ENCODE results near the gene PLP2. TPM values are rescaled to one million over a fixed set of nuclear protein-coding genes. Genes with fewer than 3 reads are reported as not detected.

PLP2 gene
- polyA plus RNA-seq, 1 experiment: 225 TPM

DNA sequence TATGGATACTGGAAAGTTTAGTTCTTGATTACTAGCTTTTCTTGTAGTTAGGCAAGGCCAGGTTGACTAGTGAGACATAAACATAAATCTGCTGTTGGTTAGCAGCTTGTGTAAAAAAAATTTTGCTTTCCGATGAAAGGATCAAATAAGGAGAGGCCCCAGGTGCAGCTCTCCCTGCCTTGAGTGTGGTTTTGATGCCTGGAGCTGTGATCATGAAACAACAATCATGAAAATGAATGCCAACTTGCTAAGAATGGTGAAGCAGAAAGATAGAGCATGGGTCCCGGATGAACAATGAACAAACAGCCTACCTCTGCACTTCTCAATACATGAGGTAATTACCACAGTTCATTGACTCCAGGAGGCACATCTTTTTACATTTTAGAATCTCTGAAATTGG is 42.7 kb downstream of the PLP2 start:
- TF ChIP-seq, protein P1, sequence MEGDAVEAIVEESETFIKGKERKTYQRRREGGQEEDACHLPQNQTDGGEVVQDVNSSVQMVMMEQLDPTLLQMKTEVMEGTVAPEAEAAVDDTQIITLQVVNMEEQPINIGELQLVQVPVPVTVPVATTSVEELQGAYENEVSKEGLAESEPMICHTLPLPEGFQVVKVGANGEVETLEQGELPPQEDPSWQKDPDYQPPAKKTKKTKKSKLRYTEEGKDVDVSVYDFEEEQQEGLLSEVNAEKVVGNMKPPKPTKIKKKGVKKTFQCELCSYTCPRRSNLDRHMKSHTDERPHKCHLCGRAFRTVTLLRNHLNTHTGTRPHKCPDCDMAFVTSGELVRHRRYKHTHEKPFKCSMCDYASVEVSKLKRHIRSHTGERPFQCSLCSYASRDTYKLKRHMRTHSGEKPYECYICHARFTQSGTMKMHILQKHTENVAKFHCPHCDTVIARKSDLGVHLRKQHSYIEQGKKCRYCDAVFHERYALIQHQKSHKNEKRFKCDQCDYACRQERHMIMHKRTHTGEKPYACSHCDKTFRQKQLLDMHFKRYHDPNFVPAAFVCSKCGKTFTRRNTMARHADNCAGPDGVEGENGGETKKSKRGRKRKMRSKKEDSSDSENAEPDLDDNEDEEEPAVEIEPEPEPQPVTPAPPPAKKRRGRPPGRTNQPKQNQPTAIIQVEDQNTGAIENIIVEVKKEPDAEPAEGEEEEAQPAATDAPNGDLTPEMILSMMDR (IDR thresholded peaks at IDR 0.05; ENCODE audit: insufficient read depth, low read depth, low read length): no peak
- no peaks in the 10 kb centered on the region for H3K27me3 ChIP-seq (ENCODE audit: control insufficient read depth, insufficient read depth, low read length)
- POLR2A ChIA-PET: no interaction called here
- CTCF ChIA-PET: no interaction called here
- no peak for DNase-seq (ENCODE audit: low read depth)
- no peaks in the 10 kb centered on the region for H3K36me3 ChIP-seq (ENCODE audit: control insufficient read depth, insufficient read depth, low read length)
- H3K4me3 ChIP-seq (ENCODE audit: low read depth, low read length): no peak overlapping the region

- CTCF ChIA-PET: no interaction called here
- no peak overlapping the region for H3K4me3 ChIP-seq (ENCODE audit: low read depth, low read length)
- TF ChIP-seq, protein P1 (IDR thresholded peaks at IDR 0.05; ENCODE audit: insufficient read depth, low read depth, low read length): no peak
- no peaks in the 10 kb centered on the region for H3K27me3 ChIP-seq (ENCODE audit: control insufficient read depth, insufficient read depth, low read length)
- POLR2A ChIA-PET: no interaction called here
- H3K36me3 ChIP-seq (ENCODE audit: control insufficient read depth, insufficient read depth, low read length): no peaks in the 10 kb centered on the region
- no peak for DNase-seq (ENCODE audit: low read depth)
Measured at GRCh38 chrX:49214996-49215526, 43.4 kb downstream of the PLP2 start.

DNA sequence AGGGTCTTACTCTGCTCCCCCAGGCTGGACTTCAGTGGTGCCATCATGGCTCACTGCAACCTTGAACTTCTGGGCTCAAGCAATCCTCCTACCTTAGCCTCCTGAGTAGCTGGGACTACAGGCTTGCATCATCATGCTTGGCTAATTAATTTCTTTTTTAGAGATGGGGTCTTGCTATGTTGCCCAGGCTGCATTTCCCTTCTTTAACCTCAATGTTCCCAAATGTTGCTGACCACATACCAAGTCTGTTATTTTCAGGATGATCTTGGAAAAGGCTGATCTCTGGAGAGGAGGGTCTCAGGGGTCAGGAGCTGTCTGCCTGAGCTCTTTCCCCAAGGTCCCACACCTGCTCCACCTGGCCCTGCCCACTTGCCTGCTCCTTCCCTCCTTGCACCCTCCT is 48.4 kb downstream of the PLP2 start:
- no peak for DNase-seq (ENCODE audit: low read depth)
- ChIA-PET CTCF (interaction anchor here (1.1 kb wide), 1 partner anchor 28 kb away, joined by 4 read pairs; no protein-coding TSS in a partner anchor), POLR2A (no interaction called here)
- Histone ChIP-seq H3K36me3 (ENCODE audit: control insufficient read depth, insufficient read depth, low read length) (no peaks in the 10 kb centered on the region), H3K4me3 (ENCODE audit: low read depth, low read length) (no peak overlapping the region), H3K27me3 (ENCODE audit: control insufficient read depth, insufficient read depth, low read length) (no peaks in the 10 kb centered on the region)
- TF ChIP-seq, protein P1 (IDR thresholded peaks at IDR 0.05; ENCODE audit: insufficient read depth, low read depth, low read length): no peak

- ChIA-PET CTCF (no interaction called here), POLR2A (no interaction called here)
- H3K36me3 ChIP-seq (ENCODE audit: control insufficient read depth, insufficient read depth, low read length): no peaks in the 10 kb centered on the region
- TF ChIP-seq, protein P1 (IDR thresholded peaks at IDR 0.05; ENCODE audit: insufficient read depth, low read depth, low read length): no peak
- no peak overlapping the region for H3K4me3 ChIP-seq (ENCODE audit: low read depth, low read length)
- no peak for DNase-seq (ENCODE audit: low read depth)
- H3K27me3 ChIP-seq (ENCODE audit: control insufficient read depth, insufficient read depth, low read length): no peaks in the 10 kb centered on the region
Measured at GRCh38 chrX:49221868-49222267, 50.2 kb downstream of the PLP2 start.

Small RNA genes lying within 50 kb of the gene (small RNA-seq; reads per million reads assigned to genes)
- not detected for gene RN7SL262P (ENCODE audit: insufficient read length, low read depth, low replicate concordance)

Other genes with a start within 250 kb of the PLP2 start
- gene OTUD5, start 214.3 kb upstream of the PLP2 start, polyA plus RNA-seq (2011; rRNA removed): 48.9 and 53.6 TPM in 2 replicates
- gene KCND1, start 200.1 kb upstream of the PLP2 start, polyA plus RNA-seq (2011; rRNA removed): 0.51 and 0.83 TPM in 2 replicates
- 23.4 and 23.5 TPM in 2 replicates for gene GRIPAP1, start 169.6 kb upstream of the PLP2 start, polyA plus RNA-seq (2011; rRNA removed)
- 20.8 and 26.4 TPM in 2 replicates for gene TFE3, start 128.5 kb upstream of the PLP2 start, polyA plus RNA-seq (2011; rRNA removed)
- 0.49 and 0.96 TPM in 2 replicates for gene CCDC120, start 112.9 kb upstream of the PLP2 start, polyA plus RNA-seq (2011; rRNA removed)
- 41.4 and 48.8 TPM in 2 replicates for gene PRAF2, start 97.9 kb upstream of the PLP2 start, polyA plus RNA-seq (2011; rRNA removed)
- 107 and 165 TPM in 2 replicates for gene WDR45, start 92.0 kb upstream of the PLP2 start, polyA plus RNA-seq (2011; rRNA removed)
- 28.2 and 33.1 TPM in 2 replicates for gene GPKOW, start 48.2 kb upstream of the PLP2 start, polyA plus RNA-seq (2011; rRNA removed)
- 0.45 and 0.67 TPM in 2 replicates for gene MAGIX, start 9.1 kb upstream of the PLP2 start, polyA plus RNA-seq (2011; rRNA removed)
- gene PRICKLE3, start 14.5 kb downstream of the PLP2 start, polyA plus RNA-seq (2011; rRNA removed): 4.0 and 6.9 TPM in 2 replicates
- 0.07 and 0.10 TPM in 2 replicates for gene SYP, start 28.3 kb downstream of the PLP2 start, polyA plus RNA-seq (2011; rRNA removed)
- 0.01 TPM in 1 of 2 replicates, not detected in the other for gene CACNA1F, start 61.4 kb downstream of the PLP2 start, polyA plus RNA-seq (2011; rRNA removed)
- gene CCDC22, start 63.6 kb downstream of the PLP2 start, polyA plus RNA-seq (2011; rRNA removed): 9.3 and 13.8 TPM in 2 replicates
- 0.12 and 0.18 TPM in 2 replicates for gene FOXP3, start 92.8 kb downstream of the PLP2 start, polyA plus RNA-seq (2011; rRNA removed)
- gene PPP1R3F, start 97.9 kb downstream of the PLP2 start, polyA plus RNA-seq (2011; rRNA removed): 2.5 and 3.5 TPM in 2 replicates
- gene GAGE10, start 131.7 kb downstream of the PLP2 start, polyA plus RNA-seq (2011; rRNA removed): not detected in 2 replicates
- gene GAGE12J, start 150.1 kb downstream of the PLP2 start, polyA plus RNA-seq (2011; rRNA removed): not detected in 2 replicates
- gene GAGE13, start 159.7 kb downstream of the PLP2 start, polyA plus RNA-seq (2011; rRNA removed): not detected in 2 replicates